ENCODE data around the gene THTPA.
A peak's percentile ranks its signal among the peaks of the same experiment; 100 is the strongest.

THTPA gene

DNA sequence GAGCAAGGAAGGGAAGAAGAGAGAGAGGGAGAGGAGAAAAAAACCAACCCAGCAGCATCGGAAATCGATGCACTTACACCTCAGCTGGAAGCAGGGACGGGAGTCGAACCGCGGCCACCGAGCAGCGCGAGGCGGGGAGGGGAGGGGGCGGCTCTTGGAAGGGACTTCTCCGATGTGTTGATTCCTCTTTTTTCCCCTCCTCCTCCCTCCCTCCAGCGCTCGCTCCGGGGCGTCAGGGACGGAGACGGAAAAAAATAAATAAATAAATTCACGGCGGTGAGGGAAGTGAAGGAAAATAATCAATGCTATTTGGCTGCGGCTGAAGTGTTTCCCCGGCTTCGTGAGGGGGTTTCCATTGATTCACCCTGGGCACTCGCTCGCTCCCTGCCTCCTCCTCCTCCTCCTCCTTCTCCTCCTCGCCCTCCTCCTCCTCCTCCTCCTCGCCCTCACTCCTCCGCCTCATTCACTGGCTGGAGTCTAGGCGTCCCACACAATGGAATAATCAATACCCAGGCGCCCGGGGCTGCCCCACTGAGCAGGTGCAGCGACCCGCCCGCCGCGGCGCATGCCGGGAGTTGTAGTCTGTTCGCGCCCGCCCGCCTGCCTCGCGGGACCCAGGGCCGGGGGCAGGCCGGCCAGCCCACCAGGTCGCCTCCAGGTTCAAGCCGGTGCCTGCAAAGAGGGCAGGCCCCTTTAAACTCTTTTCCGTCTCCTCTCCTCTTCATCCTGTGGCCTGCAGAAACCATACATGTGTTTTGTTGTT, 4.6 kb upstream of the THTPA start, which contains the start of gene ZFHX2:
Gene ZFHX2, minus strand, starts transcription at position 500 of the 763 bp plus-strand sequence. CDS start 16,440 bp downstream, outside the sequence.
- peak; percentile 47 to 72 for DNase-seq (ENCODE audit: low read depth in 2 of 2)

DNA sequence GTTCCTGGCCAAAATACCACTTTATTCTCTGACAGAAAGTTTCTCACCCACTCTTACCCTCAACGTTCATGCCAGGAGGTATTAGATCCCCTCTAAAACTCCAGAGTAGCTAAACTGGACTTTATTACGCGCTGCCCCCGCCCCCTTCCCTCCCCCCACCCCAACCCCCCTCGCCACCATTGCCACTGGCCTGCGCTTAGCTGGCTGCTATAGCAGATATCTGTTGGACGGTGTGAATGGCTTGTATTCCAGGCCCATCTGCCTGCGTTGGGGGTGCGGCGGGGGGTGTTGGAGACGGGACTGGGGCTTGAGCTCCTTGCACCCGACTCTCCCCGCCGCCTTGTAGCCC, 564 bp upstream of the THTPA start:
- no peak for DNase-seq (ENCODE audit: low read depth in 2 of 2)

DNA sequence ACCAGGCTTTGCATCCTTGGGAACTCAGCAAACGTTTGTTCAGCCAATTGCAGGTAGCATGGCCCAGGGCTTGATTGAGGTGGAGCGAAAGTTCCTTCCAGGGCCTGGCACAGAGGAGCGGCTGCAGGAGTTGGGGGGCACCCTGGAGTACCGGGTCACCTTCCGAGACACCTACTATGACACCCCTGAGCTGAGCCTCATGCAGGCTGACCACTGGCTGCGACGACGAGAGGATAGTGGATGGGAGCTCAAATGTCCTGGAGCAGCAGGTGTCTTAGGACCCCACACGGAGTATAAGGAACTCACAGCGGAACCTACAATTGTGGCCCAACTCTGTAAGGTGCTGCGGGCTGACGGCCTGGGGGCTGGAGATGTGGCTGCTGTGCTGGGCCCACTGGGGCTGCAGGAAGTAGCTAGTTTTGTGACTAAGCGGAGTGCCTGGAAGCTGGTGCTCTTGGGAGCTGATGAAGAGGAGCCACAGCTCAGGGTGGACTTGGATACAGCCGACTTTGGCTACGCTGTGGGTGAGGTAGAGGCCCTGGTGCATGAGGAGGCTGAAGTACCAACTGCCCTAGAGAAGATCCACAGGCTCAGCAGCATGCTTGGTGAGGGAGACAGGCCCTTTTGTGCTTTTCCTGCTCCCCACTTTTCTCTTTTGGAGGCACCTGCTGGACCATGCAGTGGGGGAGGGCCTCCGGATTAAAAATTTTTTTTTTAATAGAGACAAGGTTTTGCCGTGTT, 799 bp downstream of the THTPA start:
- no peak for DNase-seq (ENCODE audit: low read depth in 2 of 2)

DNA sequence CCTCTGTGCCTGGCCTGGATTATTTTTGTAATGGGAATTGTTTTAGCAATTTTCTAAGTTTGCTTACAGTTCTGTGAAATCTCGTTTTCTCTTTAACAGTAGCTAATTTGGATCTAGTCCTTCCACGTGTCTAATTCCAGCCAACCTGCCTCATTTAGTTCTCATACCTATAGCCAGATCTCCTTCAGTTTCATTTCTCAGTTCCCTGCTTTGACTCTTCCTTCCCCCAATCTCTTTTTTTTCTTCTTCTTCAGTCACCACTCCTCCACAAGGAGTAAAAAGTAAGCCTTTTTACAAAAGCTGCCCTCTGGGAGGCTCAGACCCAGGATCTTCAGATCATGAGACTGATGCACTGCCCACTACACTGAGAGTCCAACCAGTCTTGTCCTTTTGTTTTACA, 1.4 kb downstream of the THTPA start:
- DNase-seq (ENCODE audit: low read depth in 2 of 2): no peak

GRCh38 chr14:23557946-23558345, 1.9 kb downstream of the THTPA start:
- no peak for DNase-seq (ENCODE audit: low read depth in 2 of 2)

- no peak for DNase-seq (ENCODE audit: low read depth in 2 of 2)
Measured at GRCh38 chr14:23558346-23559009, 2.4 kb downstream of the THTPA start.

DNA sequence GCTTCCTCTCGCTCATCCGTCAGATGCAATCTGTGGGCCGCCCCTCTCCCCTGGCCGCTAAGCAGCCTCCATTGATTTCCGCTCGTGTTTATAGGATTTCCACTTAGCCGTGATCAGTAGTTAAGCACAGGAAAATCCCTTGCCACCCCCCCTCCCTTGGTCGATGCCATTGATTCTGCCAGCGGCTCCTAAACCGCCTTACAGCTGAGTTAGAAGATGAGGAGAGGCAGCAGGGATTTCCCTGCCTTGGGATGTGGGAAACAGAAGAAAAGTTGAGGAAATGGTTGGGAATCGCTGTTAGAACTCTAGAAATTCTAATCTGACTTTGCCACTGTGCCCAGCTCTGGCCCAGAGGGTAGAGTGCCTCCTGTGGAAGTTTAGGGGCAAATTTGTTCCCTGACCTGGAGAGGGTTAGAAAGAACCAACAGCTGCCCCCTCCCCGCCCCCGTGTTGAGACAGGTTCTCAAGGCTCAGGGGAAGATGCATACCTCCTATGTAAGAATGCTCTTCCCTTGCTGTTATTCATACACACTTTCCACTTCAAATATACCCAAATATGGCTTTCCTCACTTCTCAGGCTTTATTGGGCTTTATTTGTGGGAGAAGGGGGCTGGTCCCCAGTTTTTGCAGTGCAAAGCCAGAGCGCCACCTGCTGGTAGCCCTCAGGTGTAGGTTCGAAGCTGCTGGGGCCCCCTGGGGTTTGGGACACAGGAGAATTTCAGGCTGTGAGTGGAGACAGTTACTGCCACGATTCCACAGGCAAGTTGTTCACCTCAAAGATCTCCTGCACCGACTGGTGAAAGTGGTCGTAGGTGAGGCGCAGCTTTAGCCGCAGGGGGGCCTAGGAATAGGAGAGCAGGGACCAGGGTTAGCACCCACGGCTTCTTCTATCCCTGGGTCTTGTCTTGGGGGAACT, 3.2 kb downstream of the THTPA start:
- peak; percentile 48 to 63 for DNase-seq (ENCODE audit: low read depth in 2 of 2)

- DNase-seq (ENCODE audit: low read depth in 2 of 2): no peak
Measured at GRCh38 chr14:23559926-23560520, 4.0 kb downstream of the THTPA start.

DNA sequence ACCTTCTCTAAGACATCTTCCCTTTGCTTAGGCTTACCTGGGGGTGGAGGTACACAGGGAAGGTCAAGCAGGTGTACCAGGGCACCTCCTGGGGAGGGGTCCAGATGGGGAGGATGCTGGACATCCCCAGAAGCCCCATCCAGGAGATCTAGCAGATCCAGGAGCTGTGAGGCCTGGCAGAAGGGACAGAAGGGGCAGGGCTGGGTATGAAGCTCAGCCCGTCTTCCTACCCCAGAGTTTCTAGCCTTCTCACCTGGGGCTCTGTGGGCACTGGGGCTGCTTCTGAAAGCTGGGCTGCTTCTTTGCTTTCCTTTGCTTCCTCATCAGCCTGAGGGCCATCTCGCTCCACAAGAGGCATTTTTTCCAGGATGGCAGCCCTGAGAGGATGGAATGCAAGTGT, 5.2 kb downstream of the THTPA start:
- DNase-seq (ENCODE audit: low read depth in 2 of 2): no peak

GRCh38 chr14:23561873-23562821, 6.1 kb downstream of the THTPA start:
- DNase-seq (ENCODE audit: low read depth in 2 of 2): no peak

GRCh38 chr14:23562822-23563472, 6.9 kb downstream of the THTPA start:
- DNase-seq (ENCODE audit: low read depth in 2 of 2): peak in 1 of 2 donors; percentile 36

DNA sequence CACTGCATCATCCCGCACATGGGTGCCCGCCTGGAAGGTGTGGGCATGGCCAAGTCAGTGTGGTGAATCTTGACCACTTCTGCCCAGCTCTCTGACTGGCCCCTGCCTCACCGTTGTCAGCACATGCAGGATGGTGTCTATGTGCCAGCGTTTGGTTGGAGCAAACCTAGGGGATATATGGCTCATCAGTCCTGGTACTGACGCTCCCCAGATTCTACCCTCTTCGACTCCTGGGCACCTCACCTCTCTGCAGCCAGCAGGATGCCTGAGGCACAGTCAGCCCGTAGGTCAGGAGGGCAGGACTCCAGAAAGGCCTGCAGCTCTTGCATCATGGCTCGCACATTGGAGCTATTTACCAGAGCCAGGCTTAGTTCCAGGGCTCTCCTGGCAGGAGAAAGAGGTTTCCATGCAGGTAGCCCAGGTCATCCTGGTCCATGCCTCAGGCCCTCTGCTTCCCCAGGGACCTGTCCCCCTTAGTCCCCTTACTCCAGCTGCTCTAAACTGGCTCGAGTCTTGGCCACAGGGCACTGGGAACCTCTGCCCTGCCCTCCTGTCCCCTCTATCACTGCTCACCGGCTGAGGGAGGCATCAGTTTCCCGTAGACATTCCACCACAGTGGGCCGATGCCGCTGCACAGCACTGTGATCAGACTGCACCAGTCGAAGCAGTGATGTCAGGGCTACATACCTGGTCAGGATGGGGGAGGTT, 7.6 kb downstream of the THTPA start:
- no peak for DNase-seq (ENCODE audit: low read depth in 2 of 2)

- no peak for DNase-seq (ENCODE audit: low read depth in 2 of 2)
Measured at GRCh38 chr14:23564181-23564812, 8.2 kb downstream of the THTPA start.

DNA sequence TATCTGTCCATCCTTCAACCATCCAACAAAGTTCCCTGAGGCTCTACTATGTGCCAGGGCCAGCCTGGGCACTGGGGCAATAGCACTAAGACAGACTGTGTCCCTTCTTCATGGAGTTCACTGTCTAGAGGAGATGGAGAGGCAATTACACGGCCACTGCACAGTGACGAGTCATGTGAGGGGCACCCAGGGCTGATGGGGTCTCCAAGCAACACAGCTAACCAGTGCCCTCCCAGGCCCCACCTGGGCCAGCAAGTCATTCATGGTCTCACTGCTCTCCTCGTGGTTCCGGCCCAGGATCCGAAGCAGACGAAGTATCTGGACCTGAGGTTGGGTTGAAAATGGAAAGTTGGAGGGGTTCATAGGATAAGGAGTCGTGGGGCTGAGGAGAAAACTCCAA, 8.8 kb downstream of the THTPA start:
- DNase-seq (ENCODE audit: low read depth in 2 of 2): no peak

DNA sequence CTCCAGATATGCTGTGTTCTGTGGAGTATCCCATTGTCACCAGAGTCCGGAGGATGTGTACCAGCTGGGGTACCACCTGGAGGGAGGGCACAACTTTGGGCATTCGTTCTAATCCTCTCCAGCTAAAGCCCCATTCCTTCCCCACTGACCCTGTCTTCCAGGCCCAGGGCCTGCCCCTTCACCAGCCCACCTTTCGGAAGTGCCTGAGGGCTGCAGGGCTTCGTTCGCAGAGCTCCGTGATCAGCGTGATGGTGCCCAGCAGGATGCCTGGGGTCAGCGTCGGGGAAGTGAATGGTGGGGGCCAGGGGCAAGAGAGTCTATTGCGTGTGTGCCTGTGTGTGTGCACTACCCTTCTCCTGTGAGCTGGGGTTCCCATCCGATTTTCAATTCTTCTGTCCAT, 9.6 kb downstream of the THTPA start:
- no peak for DNase-seq (ENCODE audit: low read depth in 2 of 2)

DNA sequence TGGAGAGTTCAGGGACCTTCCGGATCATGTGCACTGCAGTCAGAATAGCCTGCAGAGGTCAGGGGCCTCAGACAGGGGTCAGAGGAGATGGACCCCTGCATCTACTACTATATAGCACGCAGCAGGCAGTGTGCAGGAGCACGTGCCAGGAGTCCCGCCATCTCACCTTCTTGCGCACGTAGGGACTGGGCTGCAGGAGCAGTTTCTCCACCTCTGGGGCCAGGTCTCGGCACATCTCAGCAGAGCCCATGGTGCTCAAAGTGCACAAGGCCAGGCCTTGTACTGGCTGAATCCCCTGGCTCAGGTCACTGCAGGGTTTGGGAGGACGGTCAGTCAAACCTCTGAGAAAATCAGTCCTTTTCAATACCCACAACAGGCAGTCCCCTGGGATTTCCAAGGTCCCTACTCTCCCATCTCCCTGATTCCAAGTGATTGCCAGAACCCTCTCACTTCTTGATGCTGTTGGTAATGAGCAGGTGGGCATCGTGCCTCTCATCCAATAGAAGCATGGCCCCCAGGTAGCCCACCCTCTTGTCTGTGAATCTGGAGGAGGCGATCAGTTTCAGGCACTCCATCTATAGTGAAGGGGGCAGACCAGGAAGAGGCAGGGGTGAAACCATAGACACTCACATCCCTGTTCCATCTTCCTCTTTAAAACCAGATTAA, 10.2 kb downstream of the THTPA start:
- no peak for DNase-seq (ENCODE audit: low read depth in 2 of 2)

DNA sequence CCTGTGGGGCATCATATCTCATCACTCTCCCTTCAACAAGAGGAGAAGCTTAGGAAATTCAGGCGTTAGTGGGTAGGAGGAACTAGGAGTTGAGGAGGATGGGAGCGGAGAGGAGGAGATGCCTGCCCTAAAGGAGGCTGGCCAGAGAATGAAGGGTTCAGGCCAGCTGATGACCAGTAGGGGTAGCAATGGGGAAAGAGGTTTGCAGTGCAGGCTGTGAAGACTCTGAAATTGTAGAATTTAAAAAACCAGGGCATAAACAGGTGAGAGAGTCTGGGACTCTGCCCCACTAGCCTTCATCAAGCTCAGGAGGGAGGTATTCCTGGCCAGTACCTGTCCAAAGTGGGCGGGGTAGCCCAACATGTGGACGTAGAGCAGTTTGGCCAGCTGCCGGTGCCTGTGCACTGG, 10.7 kb downstream of the THTPA start:
- no peak for DNase-seq (ENCODE audit: low read depth in 2 of 2)
